KBM-7 (cell line): Measurements from ENCODE around the gene PLEKHA8.
"Not testable (repeated sequence)": the region's sequence is repeated elsewhere in the genome, so short reads cannot be mapped to it uniquely, and the experiment has no call there.

ENCODE experiments used
- DNase-seq: peaks from one replicate; pipeline ENCODE4 v3.0.0-alpha.2; 2015
- in situ Hi-C: fragments of 300-500 bp; cut with MboI; formaldehyde crosslinking; loops from 2 replicates; pipeline ENCODE4 v1.14.3; 2020; ENCODE audit warnings: low sequenced_read_pairs, low pct_unique_long_range_greater_than_20kb, mixed read lengths

The PLEKHA8 gene

GRCh38 chr7:30087371-30087770 lies 59.2 kb downstream of the PLEKHA8 start:
- in situ Hi-C loops = no loop called here
- no peak for DNase-seq

- in situ Hi-C loops = no loop called here
- DNase-seq = no peak
Observed at GRCh38 chr7:30088362-30088761, 60.1 kb downstream of the PLEKHA8 start.

GRCh38 chr7:30090111-30090510 lies 61.9 kb downstream of the PLEKHA8 start:
- DNase-seq = no peak
- in situ Hi-C loops = no loop called here

GRCh38 chr7:30091491-30091912 lies 63.3 kb downstream of the PLEKHA8 start:
- in situ Hi-C loops = no loop called here

GRCh38 chr7:30091987-30092386 lies 63.8 kb downstream of the PLEKHA8 start:
- no peak for DNase-seq
- in situ Hi-C loops = no loop called here

More at GRCh38 chr7:30091491-30091912, 63.3 kb downstream of the PLEKHA8 start:
- no peak for DNase-seq

GRCh38 chr7:30093420-30093952 lies 65.3 kb downstream of the PLEKHA8 start:
- in situ Hi-C loops = no loop called here
- DNase-seq = no peak

GRCh38 chr7:30098599-30098998 lies 70.4 kb downstream of the PLEKHA8 start:
- DNase-seq, in situ Hi-C loops: not testable (repeated sequence)

GRCh38 chr7:30102281-30102680 lies 74.1 kb downstream of the PLEKHA8 start:
- DNase-seq = no peak
- in situ Hi-C loops = no loop called here

GRCh38 chr7:30104157-30104556 lies 75.9 kb downstream of the PLEKHA8 start:
- DNase-seq = no peak
- in situ Hi-C loops = no loop called here

GRCh38 chr7:30112103-30112713 lies 84.0 kb downstream of the PLEKHA8 start:
- in situ Hi-C loops = no loop called here
- no peak for DNase-seq

- DNase-seq = no peak
Observed at GRCh38 chr7:30113144-30113543, 84.9 kb downstream of the PLEKHA8 start.

GRCh38 chr7:30114536-30115238 lies 86.5 kb downstream of the PLEKHA8 start:
- in situ Hi-C loops = no loop called here
- DNase-seq = no peak

More at GRCh38 chr7:30113144-30113543, 84.9 kb downstream of the PLEKHA8 start:
- in situ Hi-C loops = no loop called here

- DNase-seq = no peak
- in situ Hi-C loops = no loop called here
Observed at GRCh38 chr7:30115709-30116297, 87.6 kb downstream of the PLEKHA8 start.

GRCh38 chr7:30116771-30117170 lies 88.6 kb downstream of the PLEKHA8 start:
- in situ Hi-C loops = no loop called here
- no peak for DNase-seq

GRCh38 chr7:30117896-30118295 lies 89.7 kb downstream of the PLEKHA8 start:
- DNase-seq = no peak
- in situ Hi-C loops = no loop called here

GRCh38 chr7:30119890-30120577 lies 91.8 kb downstream of the PLEKHA8 start:
- no peak for DNase-seq
- in situ Hi-C loops = no loop called here

- no peak for DNase-seq
- in situ Hi-C loops = no loop called here
Observed at GRCh38 chr7:30133736-30134610, 105.8 kb downstream of the PLEKHA8 start.

GRCh38 chr7:30134611-30135300 lies 106.5 kb downstream of the PLEKHA8 start, which contains the start of gene MTURN:
Gene MTURN (plus strand): TSS chr7:30134986. CDS start chr7:30135137, 151 bp downstream.
- DNase-seq = peak; percentile 75
- in situ Hi-C loops = no loop called here
